AG20443 (cell line): ENCODE results near the gene TYW5.

Experiments used
- DNase-seq: peaks from one replicate; pipeline ENCODE4 v3.0.0; 2012; ENCODE audit warnings: low spot score, mixed read lengths

TYW5 gene

GRCh38 chr2:199975273-199975895, 20.1 kb upstream of the TYW5 start:
- no peak for DNase-seq

- peak; percentile 56 for DNase-seq
Measured at GRCh38 chr2:199973703-199974102, 18.4 kb upstream of the TYW5 start.

- no peak for DNase-seq
Measured at GRCh38 chr2:199972088-199972626, 16.9 kb upstream of the TYW5 start.

- DNase-seq, result no peak
Measured at GRCh38 chr2:199968126-199968525, 12.8 kb upstream of the TYW5 start.

GRCh38 chr2:199966976-199967375, 11.7 kb upstream of the TYW5 start:
- no peak for DNase-seq

GRCh38 chr2:199966405-199966804, 11.1 kb upstream of the TYW5 start:
- DNase-seq, result no peak

GRCh38 chr2:199962203-199962602, 6.9 kb upstream of the TYW5 start:
- DNase-seq, result no peak

GRCh38 chr2:199958014-199958413, 2.7 kb upstream of the TYW5 start:
- DNase-seq, result no peak

GRCh38 chr2:199956062-199956380, 730 bp upstream of the TYW5 start:
- no peak for DNase-seq

- no peak for DNase-seq
Measured at GRCh38 chr2:199955007-199955338, 318 bp downstream of the TYW5 start.

- DNase-seq, result no peak
Measured at GRCh38 chr2:199951023-199951422, 4.3 kb downstream of the TYW5 start.

- DNase-seq, result no peak
Measured at GRCh38 chr2:199950396-199950795, 4.9 kb downstream of the TYW5 start.

- DNase-seq, result peak; percentile 20
Measured at GRCh38 chr2:199946836-199947235, 8.5 kb downstream of the TYW5 start.

GRCh38 chr2:199946196-199946595, 9.1 kb downstream of the TYW5 start:
- no peak for DNase-seq

- no peak for DNase-seq
Measured at GRCh38 chr2:199943373-199943772, 11.9 kb downstream of the TYW5 start.

GRCh38 chr2:199940373-199940772, 14.9 kb downstream of the TYW5 start:
- peak; percentile 14 for DNase-seq

GRCh38 chr2:199936554-199936953, 18.7 kb downstream of the TYW5 start:
- DNase-seq, result no peak

- no peak for DNase-seq
Measured at GRCh38 chr2:199933466-199933865, 21.8 kb downstream of the TYW5 start.

GRCh38 chr2:199932312-199932855, 22.9 kb downstream of the TYW5 start:
- no peak for DNase-seq

- DNase-seq, result no peak
Measured at GRCh38 chr2:199929262-199929661, 26.0 kb downstream of the TYW5 start.

- DNase-seq, result no peak
Measured at GRCh38 chr2:199928626-199929025, 26.7 kb downstream of the TYW5 start.

- DNase-seq, result no peak
Measured at GRCh38 chr2:199928226-199928625, 27.1 kb downstream of the TYW5 start.

- DNase-seq, result no peak
Measured at GRCh38 chr2:199926806-199927205, 28.5 kb downstream of the TYW5 start.

- no peak for DNase-seq
Measured at GRCh38 chr2:199923924-199924323, 31.4 kb downstream of the TYW5 start.
